SW480 (cell line): ENCODE results near the gene RNF227.
"Not testable (repeated sequence)": the region's sequence is repeated elsewhere in the genome, so short reads cannot be mapped to it uniquely, and the experiment has no call there.

ENCODE experiments used
- DNase-seq: peaks from one replicate; pipeline ENCODE4 v3.0.0-alpha.2; 2016; ENCODE audit warnings: low spot score

The RNF227 gene

DNA sequence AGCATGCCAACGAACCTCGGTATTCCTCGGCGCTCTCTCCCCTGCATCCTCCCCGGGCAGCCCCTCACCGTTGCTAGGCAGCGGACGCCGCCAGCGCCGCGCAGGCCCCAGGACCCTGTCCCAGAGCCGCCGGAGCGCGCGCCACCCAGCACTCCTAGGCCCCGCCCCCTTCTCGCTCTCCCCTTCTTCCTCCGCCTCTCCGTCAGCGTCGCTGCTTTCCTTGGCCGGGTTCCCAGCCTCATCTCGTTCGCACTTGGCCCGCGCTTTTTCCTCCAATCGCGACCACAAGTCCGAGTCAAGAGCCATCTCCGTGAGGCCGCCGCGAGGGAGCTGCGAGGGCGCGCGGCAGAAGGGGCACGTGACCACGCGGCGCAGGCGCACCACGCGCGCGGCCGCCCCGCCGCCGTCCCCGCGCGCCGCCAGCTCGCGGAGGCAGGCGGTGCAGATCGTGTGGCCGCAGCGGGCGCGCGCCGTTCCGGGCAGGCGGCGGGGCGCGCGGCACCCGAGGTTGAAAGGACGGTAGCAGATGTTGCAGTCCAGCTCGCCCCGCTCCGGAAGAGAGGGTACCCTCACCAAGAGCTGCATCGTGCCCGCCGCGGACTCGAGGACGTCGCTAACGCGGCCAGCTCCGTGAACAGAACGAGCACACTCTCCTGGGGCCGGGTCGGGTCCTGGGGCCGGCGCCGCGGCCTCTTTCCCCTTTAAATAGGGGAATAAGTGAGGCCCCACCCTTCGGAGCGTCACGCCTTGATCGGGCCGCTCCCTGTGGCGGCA is at the start of gene RNF227:
RNF227 (minus strand) TSS at position 679 of the 774 bp plus-strand sequence; CDS start at position 585, 94 bp downstream.
- peak; percentile 90 for DNase-seq

DNA sequence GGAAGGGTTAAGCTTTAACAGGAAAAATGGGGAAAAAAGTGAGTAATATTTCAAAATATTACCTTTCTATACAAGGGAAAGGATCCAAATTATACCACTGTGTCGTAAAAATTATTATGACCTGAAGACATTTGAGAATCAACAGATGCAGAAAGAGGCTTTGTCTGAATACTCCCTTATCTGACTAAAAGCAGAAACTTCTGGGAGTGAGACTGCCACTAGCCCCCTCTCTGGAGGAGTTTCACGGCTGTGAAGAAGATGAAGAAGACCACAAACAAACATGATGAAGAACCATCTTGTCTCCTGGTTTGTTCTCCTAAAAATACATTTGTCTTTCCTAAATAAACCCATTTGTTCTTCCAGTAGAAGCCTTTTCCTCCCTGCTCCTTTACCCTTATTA is 45.3 kb upstream of the RNF227 start:
- DNase-seq: no peak

DNA sequence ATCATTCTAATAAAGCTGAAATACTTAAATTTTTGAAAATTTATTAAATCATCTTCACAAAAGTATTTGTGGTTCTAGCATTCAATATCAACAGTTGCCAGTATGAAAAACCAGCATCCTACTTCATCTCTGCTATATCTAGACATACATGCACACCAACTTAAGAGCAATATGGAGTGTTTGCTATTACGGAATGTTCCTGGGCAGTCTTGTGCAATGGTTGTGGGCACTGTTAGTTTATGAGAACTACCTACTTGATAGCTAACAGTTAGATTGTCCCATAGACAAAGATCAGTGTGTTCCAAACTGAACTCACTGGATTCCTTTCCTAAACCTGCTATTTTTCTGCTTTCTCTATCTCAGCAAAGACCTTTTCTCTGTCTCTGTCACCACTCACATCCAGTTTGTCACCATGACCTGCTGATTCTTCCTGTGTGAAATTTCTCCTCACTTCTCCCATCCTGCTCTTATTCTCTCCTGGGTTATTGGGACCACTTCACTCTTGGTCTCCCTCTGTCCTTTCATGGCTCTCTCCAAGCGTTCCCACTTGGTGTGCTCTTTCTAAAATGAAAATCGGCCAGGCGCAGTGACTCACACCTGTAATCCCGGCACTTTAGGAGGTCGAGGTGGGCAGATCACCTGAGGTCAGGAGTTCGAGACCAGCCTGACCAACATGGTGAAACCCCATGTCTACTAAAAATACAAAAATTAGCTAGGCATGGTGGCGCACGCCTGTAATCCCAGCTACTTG is 43.6 kb upstream of the RNF227 start:
- DNase-seq: no peak

DNA sequence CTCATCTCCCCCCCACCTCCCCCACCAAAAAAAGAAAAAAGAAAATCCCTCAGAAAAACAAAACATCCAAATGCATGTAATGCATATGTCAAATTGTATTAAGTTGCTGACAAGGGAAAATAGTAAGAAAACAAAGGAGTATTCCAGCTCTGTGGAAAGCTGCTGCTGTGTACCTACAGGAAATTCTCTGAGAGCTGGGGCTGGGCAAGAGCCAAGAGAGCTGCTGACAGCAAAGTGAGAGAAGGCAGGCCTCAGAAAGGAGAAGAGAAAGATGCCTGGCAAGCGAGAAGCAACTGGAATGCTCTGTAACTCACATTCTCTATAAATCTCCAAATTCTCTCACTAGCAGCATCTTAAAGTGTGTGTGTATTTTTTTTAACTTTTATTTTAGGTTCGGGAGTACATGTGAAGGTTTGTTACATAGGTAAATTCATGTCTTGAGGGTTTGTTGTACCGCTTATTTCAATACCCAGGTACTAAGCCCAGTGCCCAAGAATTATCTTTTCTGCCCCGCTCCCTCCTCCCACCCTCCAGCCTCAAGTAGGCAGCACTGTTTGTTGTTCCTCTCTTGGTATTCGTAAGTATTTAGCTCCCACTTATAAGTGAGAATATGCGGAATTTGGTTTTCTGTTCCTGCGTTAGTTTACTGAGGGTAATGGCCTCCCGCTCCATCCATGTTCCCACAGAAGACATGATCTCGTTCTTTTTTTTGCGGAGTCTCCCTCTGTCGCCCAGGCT is 40.3 kb upstream of the RNF227 start:
- DNase-seq: no peak

DNA sequence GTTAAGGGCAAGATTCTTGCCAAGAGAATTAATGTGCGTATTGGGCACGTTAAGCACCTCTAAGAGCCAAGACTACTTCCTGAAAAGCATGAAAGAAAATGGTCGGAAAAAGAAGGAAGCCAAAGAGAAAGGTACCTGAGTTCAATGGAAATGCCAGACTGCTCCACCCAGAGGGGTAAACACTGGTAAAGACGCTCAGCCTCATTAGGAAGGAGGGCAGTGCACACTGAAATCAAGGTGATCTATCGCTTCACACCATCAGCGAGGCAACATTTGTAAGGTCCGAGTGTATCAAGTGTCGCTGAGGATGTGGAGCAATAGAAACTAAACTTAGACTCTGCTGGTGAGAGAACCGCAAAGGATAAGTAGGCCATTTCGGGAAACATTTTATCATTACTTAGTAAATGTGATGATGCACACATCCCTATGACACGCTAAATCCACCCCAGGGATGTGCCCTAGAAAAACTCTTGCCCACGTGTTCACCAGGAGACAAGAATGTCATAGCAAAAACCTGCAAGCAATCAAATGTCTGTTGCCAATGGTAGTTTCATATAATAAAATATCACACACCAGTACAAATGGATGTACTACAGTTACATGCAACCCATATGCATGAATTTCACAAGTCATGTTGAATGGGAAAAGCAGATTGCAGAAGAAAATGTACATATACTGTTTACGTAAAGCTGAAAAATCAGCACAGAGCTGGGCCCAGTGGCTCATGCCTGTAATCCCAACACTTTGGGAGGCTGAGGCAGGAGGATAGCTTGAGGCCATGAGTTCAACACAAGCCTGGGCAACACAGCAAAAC is 39.5 kb upstream of the RNF227 start:
- DNase-seq: no peak

DNA sequence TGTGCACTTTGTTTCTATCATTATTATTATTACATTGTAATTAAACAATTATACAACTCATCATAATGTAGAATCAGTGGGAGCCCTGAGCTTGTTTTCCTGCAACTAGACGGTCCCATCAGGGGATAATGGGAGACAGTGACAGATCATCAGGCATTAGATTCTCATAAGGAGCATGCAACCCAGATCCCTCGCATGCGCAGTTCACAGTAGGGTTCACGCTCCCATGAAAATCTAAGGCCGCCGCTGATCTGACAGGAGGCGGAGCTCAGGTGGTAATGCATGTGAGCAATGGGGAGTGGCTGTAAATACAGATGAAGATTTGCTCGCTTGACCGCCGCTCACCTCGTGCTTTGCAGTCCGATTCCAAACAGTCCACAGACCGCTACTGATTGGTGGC is 37.2 kb upstream of the RNF227 start:
- not testable (repeated sequence) for DNase-seq

DNA sequence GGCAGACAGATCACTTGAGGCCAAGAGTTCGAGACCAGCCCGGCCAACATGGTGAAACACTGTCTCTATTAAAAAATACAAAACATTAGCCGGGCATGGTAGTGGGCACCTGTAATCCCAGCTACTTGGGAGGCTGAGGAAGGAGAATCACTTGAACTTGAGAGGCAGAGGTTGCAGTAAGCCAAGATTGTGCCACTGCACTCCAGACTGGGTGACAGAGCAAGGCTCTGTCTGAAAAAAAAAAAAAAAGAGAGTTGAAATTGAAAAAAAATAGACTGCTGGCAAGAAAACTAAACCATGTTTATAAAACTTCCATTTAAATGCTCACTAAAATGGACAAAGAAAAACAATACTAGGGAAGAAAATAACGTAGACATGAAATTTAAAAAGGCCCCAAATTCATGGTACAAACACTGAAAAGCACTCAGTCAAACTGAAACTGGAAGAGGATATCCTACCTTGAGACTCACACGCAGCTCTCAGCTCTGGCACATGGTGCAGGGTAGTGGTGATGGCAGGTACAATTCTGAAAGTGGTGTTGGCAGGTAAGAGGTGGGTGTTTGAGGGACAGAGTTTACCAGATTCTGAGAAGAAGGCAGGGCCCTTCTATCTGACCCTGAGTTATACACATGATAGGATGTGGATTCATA is 35.2 kb upstream of the RNF227 start:
- no peak for DNase-seq

DNA sequence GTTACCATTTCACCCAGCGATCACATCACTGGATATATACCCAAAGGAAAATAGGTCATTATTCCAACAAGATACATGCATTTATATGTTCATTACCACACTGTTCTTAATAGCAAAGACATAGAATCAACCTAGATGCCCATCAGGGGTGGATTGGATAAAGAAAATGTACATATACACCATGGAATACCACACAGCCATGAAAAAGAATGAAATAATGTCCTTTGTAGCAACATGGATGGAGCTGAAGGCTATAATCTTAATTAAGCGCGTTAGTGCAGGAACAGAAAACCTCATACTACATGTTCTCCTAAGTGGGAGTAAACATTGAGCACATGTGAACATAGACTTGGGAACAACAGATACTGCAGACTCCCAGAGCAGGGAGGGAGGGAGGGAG is 34.5 kb upstream of the RNF227 start:
- no peak for DNase-seq

DNA sequence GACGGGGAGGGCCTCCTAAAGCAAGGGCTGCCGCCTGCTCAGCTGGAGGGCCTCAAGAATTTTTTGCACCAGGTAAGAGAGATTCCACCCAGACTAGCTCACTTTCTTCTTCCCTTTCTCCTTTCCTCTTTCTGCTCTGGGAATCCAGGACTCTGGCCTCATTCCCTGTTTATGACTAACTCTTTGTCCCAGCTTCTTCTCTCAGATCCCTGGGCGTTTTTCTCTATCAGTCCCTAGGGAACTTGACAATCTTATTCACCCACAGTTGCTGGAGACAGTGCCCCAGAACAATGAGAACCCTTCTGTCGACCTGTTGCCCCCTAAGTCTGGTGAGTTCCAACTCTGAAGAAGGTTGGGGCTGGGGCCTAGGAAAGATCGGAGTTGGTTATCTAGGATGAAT is 31.6 kb upstream of the RNF227 start:
- no peak for DNase-seq

DNA sequence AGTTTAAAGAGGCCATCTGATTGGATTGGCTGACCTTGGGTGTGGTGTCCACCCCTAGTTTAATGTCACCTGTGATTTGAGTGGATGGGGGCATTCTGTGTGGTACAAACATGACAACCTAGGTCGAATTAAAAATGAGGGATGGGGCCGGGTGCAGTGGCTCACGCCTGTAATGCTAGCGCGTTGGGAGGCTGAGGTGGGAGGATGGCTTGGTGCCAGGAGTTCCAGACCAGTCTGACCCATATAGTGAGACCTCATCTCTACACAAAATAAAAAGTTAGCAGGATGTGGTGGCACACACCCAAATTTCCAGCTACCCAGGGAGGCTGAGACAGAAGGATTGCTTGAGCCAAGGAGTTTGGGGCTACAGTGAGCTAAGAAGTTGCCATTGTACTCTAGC is 30.4 kb upstream of the RNF227 start:
- no peak for DNase-seq

DNA sequence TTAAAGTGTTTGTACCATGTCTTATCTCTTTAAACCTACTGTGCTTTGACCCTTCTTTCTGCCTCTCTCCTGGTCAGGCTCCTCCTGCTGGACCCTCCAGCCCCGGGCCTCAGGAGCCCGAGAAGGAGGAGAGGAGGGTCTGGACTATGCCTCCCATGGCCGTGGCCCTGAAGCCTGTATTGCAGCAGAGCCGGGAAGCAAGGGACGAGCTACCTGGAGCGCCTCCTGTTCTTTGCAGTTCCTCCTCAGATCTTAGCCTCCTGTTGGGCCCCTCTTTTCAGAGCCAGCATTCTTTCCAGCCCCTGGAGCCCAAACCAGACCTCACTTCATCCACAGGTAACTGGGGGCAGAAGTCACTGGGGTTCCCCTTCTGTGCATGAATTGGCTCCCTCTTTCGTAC is 29.6 kb upstream of the RNF227 start:
- DNase-seq: no peak

DNA sequence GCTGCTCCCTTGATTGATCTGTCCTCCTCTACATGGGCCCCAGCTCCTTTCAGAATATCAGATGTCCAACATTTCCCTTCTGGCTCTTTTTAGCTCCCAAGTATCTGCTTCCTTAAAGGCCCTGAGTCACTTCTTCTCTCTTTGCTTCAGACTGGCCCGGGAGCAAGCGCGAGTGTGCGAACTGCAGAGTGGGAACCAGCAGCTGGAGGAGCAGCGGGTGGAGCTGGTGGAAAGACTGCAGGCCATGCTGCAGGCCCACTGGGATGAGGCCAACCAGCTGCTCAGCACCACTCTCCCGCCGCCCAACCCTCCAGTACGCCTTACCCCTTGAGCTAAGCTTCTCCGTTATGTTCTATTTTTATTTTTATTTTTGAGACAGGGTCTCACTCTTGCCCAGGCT is 28.2 kb upstream of the RNF227 start:
- DNase-seq: no peak

DNA sequence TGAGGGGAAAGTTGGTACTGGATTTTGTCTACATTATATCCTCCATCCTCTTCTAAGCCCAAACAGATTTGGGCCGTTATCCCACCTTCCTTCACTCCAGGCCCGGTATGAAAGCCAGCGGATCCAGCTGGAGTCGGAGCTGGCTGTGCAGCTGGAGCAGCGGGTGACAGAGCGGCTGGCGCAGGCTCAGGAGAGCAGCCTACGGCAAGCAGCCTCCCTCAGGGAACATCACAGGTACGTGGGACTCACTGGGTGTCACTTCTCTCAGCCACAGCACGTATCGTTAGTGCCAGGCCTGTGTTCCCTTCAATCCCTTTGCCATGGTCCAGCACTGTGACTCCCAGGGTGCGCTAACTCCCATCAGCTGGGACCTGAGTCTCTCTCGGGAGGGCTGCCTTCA is 27.2 kb upstream of the RNF227 start:
- no peak for DNase-seq

DNA sequence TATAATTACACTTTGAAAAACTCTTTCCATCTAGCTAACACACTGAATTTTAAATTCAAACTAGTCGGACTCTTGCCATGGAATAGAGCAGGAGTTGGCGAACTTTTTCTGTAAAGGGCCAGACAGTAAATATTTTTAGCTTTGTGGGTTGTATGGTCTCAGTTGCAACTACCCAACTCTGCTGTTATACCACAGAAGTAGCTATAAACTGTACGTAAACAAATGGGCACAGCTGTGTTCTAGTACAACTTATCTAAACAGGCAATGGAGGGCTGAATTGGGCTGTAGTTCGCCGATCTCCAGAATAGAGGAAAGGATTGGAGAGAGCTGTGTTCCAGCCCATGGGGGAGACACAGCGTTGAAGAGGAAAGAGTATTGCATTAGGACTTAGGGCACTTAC is 24.7 kb upstream of the RNF227 start:
- DNase-seq: no peak

DNA sequence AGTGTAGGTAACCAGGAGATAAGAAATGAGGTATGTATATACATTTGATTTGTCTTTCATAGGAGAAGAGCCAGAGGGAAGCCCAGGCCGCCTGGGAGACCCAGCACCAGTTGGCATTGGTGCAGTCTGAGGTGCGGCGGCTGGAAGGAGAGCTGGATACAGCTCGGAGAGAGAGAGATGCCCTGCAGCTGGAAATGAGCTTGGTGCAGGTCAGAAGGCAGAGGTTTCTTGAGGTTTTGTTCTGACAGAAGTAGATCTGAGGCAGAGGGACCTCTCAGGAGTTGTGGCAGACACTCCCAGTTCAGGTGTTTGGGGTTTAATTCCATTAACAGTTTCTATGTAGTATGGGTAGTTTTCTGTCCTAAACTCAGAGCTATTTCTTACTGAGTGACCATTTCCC is 23.9 kb upstream of the RNF227 start:
- no peak for DNase-seq

DNA sequence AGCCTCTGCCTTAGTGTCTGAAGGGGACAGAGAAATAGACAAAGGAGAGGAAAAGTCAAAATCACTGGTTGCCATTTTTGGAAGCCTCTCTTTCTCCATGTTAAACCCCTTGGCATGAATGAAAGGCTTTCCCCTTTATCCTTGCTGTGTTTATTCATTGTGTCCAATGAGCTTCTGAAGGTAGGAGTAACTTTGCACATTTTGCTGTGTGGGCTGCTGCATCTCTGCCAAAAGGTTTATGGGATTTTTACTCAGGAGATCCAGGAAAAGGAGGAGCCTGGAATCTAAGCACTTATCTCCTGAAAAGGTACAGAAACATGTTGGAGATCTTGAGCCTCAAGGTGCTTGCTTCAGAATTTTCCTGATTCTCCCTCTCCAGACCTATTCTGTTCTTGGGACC is 19.8 kb upstream of the RNF227 start:
- DNase-seq: no peak

DNA sequence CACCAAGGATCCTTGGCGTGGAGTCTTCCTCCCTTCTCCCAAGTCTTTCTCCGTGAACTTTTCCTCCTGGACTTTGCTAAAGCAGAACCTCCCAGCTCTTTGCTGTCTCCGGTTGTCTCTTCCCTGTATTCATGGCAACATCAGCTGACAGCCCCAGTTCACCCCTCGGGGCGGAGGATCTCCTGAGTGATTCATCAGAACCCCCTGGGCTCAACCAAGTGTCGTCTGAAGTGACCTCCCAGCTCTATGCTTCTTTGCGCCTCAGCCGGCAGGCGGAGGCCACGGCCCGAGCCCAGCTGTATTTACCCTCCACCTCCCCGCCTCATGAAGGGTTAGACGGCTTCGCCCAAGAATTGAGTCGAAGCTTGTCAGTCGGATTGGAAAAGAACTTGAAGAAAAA is 16.9 kb upstream of the RNF227 start:
- DNase-seq: peak; percentile 67

DNA sequence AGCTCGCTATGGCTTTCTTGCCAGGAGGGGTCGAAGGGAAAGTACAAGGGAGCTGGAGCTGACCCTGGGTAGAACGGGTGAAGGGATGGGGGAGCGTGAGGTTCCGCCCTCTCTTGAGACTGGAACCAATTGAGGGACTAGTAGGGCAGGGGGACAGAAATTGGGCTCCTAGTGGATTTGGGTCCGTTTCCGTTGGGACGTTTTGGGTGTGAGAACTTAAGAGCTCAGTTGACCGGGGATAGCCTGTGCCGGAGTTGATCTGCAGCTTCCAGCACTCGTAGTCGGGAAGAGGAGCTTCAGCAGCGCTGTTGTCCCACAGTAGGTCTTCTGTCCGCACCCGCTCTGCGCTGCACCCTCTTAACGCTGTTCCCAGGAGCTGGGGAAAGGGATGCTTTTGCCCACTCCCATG is 16.4 kb upstream of the RNF227 start:
- peak; percentile 27 for DNase-seq

DNA sequence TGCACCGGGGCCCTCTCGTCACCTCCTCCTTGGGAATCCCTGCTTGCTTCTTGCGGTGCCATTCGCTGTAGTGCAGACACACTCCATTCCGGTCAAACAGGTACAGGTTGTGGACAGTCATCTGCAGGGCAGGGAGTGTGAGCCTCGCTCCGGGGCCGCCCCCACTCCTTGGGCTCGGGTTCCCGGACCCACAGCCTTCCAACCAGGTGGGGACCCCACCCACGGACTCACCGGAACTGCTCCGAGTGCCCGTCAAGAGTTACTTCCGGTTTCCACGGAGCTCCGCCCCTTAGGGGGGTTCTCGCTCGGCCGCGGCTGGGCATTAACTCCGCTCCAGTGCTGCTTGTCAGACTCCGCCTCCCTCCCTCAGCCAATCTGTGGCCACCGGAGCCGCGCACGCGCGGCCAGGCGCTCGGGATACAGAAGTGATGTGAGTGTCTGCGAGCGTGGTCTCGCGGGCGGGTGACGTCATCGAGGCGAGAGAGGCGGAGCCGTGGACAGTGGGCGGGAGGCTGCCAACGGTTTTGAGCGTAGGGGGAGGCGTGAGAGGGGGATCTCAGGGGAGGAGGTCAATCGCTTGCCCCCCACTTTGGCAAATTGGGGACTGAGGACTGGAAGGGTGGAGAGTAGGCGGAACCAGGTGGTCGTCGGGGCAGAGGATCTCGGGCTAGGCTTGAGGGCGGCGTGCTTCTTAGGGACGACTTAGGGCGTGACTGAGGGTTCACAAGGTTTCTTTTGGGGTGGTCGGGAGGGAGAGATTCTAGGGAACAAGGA is 15.8 kb upstream of the RNF227 start, which contains the start of the genes CNTROB and TRAPPC1:
CNTROB (plus strand) TSS at position 498 of the 774 bp plus-strand sequence. CDS start 874 bp downstream, outside the sequence.
TRAPPC1 (minus strand) TSS at position 238 of the 774 bp plus-strand sequence; CDS start at position 121, 117 bp downstream.
- DNase-seq: peak; percentile 97

DNA sequence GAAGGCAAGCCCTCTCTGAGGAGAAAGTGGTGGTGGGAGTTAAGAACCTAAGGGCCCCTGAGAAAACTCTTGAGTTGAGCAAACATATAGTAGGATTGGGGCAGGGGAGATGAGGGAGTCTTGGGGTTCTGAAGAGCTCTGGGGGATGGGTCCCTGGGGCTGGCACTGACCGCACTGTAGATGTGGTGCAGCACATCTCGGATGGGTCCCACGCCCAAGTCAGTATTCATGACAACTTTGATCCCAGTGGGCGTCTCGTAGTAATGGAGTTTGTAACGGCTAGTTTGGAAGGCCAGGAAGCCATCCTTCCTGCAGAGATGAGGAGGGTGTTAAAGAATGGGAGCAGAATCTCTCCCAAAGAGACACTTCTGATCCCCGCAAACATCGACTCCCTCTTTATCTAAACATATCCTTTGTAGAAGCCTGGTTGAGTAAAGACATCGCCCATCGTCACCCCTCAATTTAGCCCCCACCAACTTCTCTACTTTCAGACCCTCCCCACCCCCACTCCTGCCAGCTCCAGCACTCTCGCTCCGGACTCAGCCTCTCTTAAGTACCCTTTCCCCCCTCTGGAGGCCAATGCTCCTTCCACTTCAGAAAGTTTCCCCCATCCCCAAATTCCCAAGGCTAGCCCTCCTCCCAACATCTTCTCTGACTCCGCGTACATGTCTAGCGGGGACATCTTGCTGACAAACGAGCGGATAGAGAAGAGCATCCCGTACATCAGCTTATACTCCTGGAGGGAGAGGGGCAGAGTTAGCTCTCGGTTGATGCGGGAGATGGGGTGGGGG is 14.9 kb upstream of the RNF227 start:
- no peak for DNase-seq
